ENCODE measurements around the gene ARAP1.

The ARAP1 gene

GRCh38 chr11:72685560-72686480 lies 66.4 kb downstream of the ARAP1 start:
- DNase-seq (ENCODE audit: low read depth, low spot score) = no peak

DNA sequence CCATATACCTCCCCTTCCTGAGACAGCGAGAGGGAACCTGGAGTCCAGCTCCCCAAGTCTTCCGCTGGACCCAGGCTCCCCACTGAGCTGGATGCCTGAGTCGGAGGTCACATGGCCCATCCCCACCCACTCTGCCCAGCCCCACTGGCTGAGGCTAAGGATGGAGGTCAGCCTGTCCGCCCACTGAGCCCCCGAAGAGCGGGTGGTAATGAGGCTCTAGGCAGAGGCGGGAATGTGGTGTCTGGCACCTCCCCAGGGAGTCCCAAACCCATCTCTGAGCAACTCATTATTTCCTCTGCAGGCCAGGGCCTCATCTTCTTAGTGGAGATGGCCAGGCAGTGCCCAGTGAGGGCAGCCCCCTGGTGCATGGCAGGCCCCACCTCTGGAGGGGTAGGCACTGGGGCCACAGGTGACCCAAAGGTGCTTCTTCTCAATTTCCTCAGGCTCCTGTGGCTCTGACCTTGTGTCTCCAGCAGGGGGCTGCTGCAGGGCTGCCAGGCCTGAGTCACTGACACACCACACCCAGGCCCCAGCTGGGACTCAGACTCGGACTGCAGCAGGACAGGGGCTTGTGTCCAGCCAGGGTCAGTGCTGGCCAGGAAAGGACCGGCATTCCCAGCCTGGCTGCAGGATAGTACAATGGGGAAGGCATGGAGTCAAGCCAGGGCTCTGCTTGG lies 67.8 kb downstream of the ARAP1 start:
- no peak for DNase-seq (ENCODE audit: low read depth, low spot score)

- DNase-seq (ENCODE audit: low read depth, low spot score) = no peak
These were observed 68.4 kb downstream of the ARAP1 start for GRCh38 chr11:72683782-72684200.

DNA sequence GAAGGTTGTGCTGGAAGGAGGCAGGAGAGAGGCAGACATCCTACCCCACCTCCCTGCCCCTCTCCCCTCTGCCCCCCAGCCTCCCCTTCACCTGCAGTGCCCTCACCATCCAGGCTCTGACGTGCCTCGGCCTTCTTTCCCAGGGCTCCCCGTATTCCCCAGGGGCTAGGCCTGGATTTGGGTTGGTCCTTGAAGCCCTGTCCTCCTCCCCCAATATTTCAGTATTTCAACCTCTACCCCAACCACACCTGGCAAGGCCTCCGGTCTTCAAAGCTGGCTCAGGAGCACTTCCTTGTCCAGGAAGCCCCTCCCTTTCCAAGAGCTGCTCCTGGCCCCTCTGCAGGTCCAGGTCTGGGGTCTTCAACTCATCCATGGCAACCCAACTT lies 69.4 kb downstream of the ARAP1 start:
- DNase-seq (ENCODE audit: low read depth, low spot score) = no peak

DNA sequence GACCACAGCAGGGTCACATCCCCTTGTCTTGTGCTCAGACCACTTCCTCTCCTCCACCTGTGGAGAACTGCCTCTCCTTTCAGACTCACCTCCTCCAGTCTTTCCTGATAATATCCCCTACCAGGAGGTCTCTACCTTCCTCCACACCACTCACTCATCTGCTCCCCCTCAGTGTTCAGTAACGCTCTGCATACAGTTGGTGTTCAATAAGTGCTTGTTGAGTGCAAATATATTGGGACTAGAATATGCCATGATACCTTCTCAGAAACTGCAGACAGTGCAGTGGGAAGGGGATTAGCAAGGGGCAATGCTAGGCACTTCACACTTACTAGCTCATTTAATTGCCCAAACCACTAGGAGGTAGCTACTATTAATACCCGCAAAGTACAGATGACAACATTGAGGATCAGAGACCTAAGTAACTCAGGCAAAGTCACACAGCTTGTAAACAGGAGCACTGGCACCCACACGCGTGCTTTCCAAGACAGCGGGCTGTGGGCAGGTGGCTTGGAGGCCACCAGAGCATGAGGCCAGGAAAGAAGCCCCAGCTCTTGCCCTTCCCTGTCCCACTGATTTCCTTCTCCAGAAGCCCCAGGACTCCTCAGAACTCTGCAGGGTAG lies 69.9 kb downstream of the ARAP1 start:
- DNase-seq (ENCODE audit: low read depth, low spot score) = no peak

GRCh38 chr11:72681226-72682153 lies 70.7 kb downstream of the ARAP1 start:
- DNase-seq (ENCODE audit: low read depth, low spot score) = no peak

DNA sequence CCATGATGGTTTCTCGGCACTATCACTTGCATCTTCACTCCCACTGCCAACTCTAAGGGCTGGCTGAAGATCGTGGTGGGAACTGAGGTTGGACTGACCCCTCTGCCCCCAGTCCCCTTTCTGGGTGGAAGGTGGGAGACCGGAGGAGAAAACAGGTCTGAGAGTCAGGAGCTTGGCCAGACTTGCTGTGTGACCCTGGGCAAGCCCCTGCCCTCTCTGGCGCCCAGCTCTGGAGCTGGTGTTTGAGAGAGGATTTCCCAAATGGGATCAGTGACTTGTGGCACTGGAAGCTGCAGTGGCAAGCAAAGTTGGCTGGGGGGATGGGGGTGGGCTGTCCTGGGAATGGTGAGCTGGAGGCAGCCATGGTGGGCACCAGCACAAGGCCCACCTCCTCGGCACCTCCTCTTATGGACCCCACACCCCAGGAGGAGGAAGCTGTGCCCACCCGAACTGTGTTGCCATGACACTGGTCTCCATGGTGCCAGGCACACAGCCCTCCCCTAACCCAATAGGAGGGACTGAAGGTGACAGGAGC lies 71.5 kb downstream of the ARAP1 start:
- DNase-seq (ENCODE audit: low read depth, low spot score) = no peak

- DNase-seq (ENCODE audit: low read depth, low spot score) = no peak
These were observed 72.3 kb downstream of the ARAP1 start for GRCh38 chr11:72679869-72680268.

- DNase-seq (ENCODE audit: low read depth, low spot score) = no peak
These were observed 73.7 kb downstream of the ARAP1 start for GRCh38 chr11:72678524-72678923.

DNA sequence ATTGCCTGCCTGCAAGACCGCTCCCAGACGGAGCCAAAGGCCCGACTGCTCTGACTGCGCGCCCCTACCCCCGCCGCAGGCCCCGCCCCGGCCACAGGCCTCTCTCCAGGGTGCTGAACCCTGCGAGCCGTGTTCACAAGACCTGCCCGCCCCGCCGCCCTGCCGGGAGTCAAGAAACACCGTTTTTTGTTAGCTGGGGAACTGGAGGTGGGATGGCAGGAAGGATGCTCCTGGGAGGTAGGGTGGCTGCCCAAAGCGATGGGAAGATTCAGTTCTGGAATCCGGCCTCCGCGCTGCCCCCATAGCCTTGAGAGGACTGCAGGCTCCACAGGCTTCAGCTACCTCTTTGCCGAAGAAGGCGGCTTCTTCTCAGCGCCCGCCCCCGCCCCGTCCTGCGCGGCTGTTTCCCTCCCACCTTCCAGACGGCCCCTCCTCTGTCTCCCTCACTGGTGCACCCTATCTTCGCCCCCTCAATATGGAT lies 75.3 kb downstream of the ARAP1 start:
- DNase-seq (ENCODE audit: low read depth, low spot score) = no peak

DNA sequence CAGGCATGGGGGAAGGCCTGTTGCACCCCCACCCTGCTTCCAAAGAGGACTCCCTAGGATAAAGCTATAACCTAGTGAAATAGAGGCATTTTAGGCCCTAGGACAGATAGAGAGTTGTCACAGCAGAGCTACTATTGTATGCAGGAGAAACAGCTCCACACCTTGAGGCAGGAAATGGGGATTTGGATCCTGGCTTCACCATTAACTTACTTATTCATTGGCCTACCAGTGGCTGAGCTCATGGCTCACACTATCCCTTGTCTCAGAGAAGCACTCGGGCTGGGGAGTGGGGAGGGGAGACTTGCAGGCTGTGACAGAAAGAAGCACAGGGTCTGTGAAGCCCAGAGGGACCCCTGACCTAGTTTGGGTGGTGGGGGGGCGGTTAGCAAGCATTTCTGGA lies 77.0 kb downstream of the ARAP1 start:
- no peak for DNase-seq (ENCODE audit: low read depth, low spot score)

DNA sequence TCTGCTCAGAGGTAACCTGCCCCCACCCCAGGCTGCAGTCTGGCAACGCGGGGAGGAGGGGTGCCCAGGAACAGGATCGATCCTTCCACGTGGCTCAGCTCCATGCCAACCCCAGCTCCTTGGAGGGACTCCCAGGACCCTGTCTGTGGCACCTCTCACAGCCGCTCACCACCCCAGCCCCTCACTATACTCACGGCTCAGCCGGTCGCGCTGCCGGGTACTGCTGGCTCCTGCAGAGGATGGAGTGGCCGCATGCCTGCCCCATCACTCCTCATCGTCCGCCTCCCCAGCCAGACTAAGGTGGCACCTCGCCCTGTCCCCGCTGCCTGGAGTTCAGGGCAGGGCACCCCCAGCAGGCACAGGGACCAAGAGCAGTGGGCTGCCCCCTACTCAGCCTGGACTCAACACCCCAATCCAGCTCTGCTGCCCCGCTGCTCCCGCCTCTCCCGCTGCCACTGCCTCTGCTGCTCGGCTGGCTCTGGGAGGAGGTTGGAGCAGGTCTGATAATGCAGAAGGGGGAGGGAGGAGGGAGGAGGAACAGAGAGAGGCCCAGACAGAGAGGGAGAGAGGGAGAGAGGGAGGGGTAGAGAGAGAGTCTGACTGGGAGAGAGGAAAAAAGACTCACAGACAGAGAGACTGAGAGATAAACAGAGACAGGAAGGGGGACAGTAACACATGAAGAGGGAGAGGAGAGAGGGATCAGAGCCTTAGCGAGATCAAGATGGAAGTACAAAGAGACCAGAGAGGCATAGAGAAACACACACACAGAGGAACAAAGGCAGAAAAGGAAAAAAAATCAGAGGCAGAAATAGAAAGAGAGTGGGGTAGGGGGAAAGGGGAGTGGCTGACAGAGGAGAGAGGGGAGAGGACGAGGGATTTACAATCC lies 78.0 kb downstream of the ARAP1 start, which contains the start of gene PDE2A:
Gene PDE2A, minus strand, starts transcription at position 480 of the 886 bp plus-strand sequence. Its CDS starts 215 bp downstream, at position 265.
- no peak for DNase-seq (ENCODE audit: low read depth, low spot score)

DNA sequence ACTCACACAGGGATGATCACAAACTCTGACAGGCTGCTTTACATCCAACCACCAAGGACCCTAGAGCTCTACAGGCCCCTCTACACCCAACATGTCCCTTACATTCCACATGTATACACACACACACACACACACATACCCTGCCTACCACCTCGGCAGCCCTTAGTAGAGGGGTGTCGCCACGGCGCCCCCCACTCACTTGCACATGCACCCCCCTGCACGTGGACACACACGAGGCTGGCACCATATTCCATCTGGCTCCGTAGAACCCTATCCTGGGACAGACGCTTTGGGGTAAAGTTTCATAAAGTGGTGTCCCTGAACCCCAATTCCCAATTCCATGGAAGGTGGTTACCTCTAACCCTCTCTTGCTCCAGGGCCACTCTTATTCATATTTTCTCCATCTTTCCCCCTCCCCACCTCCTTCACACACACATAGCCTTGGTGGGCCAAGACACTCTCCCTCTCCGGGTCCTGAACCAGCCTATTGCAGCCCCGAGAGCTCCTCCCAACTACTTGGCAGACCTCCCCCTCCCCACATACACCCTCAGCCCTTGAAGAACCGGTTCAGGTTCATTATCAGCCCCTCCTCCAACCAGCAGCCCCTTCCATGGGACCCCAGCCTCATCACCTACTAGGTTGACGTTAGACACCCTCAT lies 78.8 kb downstream of the ARAP1 start:
- DNase-seq (ENCODE audit: low read depth, low spot score) = no peak

DNA sequence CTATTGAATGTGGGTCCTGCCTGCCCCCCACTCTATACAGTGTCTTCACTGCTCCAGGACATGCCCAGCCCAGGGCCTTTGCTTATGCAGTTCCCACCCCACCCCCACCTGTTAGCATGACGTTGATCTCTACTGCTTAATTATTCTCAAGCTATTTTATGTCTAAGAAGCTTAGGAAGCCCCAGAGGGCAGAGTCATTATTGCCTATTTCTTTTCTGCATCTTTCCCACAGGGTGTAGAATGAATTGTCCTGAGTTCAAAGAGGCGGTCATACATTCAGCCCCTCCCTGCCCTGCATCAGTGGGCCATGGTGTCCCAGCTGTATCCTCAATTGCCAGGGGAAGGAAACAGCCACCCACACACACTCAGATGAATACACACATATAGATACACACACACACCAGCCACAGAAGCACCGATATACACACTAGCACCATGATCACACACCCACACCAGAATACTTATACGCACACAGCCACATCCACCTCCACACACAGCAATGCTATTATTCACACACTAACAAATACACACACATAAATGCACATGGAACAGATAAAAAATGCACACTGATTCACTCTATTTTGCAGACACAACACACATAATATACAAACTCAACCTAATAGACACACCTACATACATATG lies 79.5 kb downstream of the ARAP1 start:
- DNase-seq (ENCODE audit: low read depth, low spot score) = no peak

DNA sequence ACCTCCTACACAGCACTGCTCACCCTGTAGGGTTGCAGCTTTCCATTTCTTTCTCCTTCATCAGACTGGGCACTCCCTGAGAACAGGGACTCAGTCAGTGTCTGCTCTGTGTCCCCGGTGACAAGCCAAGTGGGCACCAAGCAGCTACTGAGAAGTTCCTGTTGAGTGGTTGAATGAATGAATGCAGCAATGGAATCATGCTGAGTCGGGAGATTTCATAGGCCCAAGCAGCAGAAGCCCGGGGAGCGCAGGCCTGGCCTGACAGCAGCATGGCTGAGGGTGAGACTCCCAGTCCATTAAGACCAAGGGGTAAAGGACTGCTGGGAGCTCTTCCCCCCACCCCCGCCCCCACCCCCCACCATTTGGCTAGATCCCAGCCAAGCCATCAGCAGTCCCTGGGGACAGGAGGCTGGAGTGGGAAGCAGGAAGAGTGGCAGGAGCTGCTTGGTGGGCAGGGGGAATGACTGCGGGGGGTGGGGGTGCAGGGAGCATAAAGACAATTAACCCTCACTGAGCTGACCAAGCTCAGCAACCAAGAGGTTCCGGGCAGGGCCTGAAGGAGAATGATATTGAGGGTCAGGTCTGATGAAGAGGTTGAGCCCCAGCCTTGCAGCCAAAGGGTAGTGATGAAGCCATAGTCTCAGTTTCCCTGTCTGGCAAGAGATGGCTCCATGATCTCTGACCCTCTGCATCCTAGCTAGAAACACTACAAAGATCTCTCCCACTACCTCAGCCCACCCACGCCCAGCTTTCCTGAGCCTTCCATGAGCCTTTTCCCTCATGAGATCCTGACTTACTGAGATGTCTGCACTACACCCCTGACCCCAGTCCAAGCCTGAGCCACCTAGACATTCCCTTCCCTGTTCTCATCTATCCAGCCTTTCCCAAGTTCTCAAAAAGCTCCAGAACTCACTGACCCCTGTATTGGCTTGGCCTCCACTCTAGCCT lies 80.8 kb downstream of the ARAP1 start:
- no peak for DNase-seq (ENCODE audit: low read depth, low spot score)

- DNase-seq (ENCODE audit: low read depth, low spot score) = no peak
These were observed 82.2 kb downstream of the ARAP1 start for GRCh38 chr11:72670041-72670440.

GRCh38 chr11:72669527-72669926 lies 82.7 kb downstream of the ARAP1 start:
- no peak for DNase-seq (ENCODE audit: low read depth, low spot score)

Data from iPS DF 19.7 (cell line).